Peyer's patch (tissue), 4 donors: Measurements from ENCODE around the gene CECR2. TPM values are rescaled to one million over a fixed set of nuclear protein-coding genes. Genes with fewer than 3 reads are reported as not detected.
A peak's percentile ranks its signal among the peaks of the same experiment; 100 is the strongest.

ENCODE experiments used
- DNase-seq, 3 donors: peaks; one replicate each; pipeline ENCODE4 v3.0.0-alpha.2; 2017 to 2019
- H3K27ac ChIP-seq, 4 donors: fragments of 200-600 bp; sonication (generic); one replicate each; pipeline ENCODE4 v1.5.1; 2016 to 2019
- H3K27me3 ChIP-seq, 2 donors: fragments of 200-600 bp; sonication (generic); one replicate each; pipeline ENCODE4 v1.5.1; 2019
- H3K36me3 ChIP-seq, 3 donors: fragments of 200-600 bp; sonication (generic); one replicate each; pipeline ENCODE4 v1.5.1; 2016 to 2019
- H3K4me1 ChIP-seq, 4 donors: fragments of 200-600 bp; sonication (generic); one replicate each; pipeline ENCODE4 v1.5.1; 2016 to 2019
- H3K4me3 ChIP-seq, 4 donors: fragments of 200-600 bp; sonication (generic); 1 replicate in 3 of 4; 2 replicates in 1 of 4; pipeline ENCODE4 v1.5.1; 2016 to 2019; ENCODE audit warnings: mild to moderate bottlenecking in 1 of 4
- H3K9me3 ChIP-seq, 4 donors: fragments of 200-600 bp; sonication (generic); one replicate each; pipeline ENCODE4 v1.5.1; 2016 to 2019; ENCODE audit warnings: mild to moderate bottlenecking in 1 of 4
- CTCF ChIP-seq, 6 experiments: fragments of 450-650 bp in 4 of 6; fragments of 200-600 bp in 2 of 6; sonication (generic) in 1 of 6; IDR thresholded peaks; one replicate each; pipeline ENCODE4 v1.5.1; 2017 to 2019; ENCODE audit warnings: antibody characterized with exemption in 6 of 6, mild to moderate bottlenecking in 3 of 6, moderate library complexity in 1 of 6
- POLR2A ChIP-seq, 2 donors: fragments of 450-650 bp; IDR thresholded peaks; one replicate each; pipeline ENCODE4 v1.5.1; 2017; ENCODE audit warnings: antibody characterized with exemption in 2 of 2, mild to moderate bottlenecking in 2 of 2, moderate library complexity in 2 of 2
- total RNA-seq, 4 donors: library from RNA; depleted of rRNA; stranded (reverse); fragments of >200 nt; gene quantifications; one replicate each; pipeline ENCODE4 v1.1.0, GENCODE V29; 2016

The CECR2 gene
- total RNA-seq, 4 donors from 2014 or later: 0.18 to 5.0 (median 0.69) TPM

- Histone ChIP-seq H3K27me3 (no peaks in the 10 kb centered on the region), H3K4me3 (peak overlapping the region in 1 of 4 donors; percentile 39), H3K9me3 (no peaks in the 10 kb centered on the region), H3K4me1 (peaks cover 0 to 14% (median 0%) of the 10 kb centered on the region in 4 donors), H3K27ac (peak overlapping the region; percentile 60 to 87 (median 74)), H3K36me3 (no peaks in the 10 kb centered on the region)
- peak in 1 of 3 donors; percentile 53 for DNase-seq
- TF ChIP-seq CTCF (IDR thresholded peaks at IDR 0.05): no peak
- no peak for TF ChIP-seq POLR2A (IDR thresholded peaks at IDR 0.05)
These were observed 200.8 kb downstream of the CECR2 start for GRCh38 chr22:17569971-17570511.

- peak in 2 of 3 donors; percentile 19 to 79 for DNase-seq
- Histone ChIP-seq H3K9me3 (no peaks in the 10 kb centered on the region), H3K4me1 (peaks cover 0 to 14% (median 0%) of the 10 kb centered on the region in 4 donors), H3K27me3 (no peaks in the 10 kb centered on the region), H3K27ac (peak overlapping the region; percentile 60 to 87 (median 78)), H3K36me3 (no peaks in the 10 kb centered on the region), H3K4me3 (peak overlapping the region in 1 of 4 donors; percentile 39)
- TF ChIP-seq POLR2A (IDR thresholded peaks at IDR 0.05) (no peak), CTCF (IDR thresholded peaks at IDR 0.05) (no peak)
These were observed 201.8 kb downstream of the CECR2 start for GRCh38 chr22:17570851-17571631.

GRCh38 chr22:17575151-17575550 lies 205.9 kb downstream of the CECR2 start:
- H3K9me3 ChIP-seq: no peaks in the 10 kb centered on the region
- no peak overlapping the region for H3K4me3 ChIP-seq
- H3K27ac ChIP-seq: no peak overlapping the region
- no peaks in the 10 kb centered on the region for H3K27me3 ChIP-seq
- no peaks in the 10 kb centered on the region for H3K36me3 ChIP-seq
- peaks cover 0 to 5% (median 0%) of the 10 kb centered on the region in 4 donors for H3K4me1 ChIP-seq
- no peak for DNase-seq
- TF ChIP-seq POLR2A (IDR thresholded peaks at IDR 0.05) (no peak), CTCF (IDR thresholded peaks at IDR 0.05) (no peak)

- Histone ChIP-seq H3K36me3 (no peaks in the 10 kb centered on the region), H3K27me3 (no peaks in the 10 kb centered on the region), H3K4me1 (no peaks in the 10 kb centered on the region), H3K27ac (no peak overlapping the region), H3K9me3 (no peaks in the 10 kb centered on the region), H3K4me3 (no peak overlapping the region)
- no peak for DNase-seq
- TF ChIP-seq POLR2A (IDR thresholded peaks at IDR 0.05): no peak
- TF ChIP-seq CTCF (IDR thresholded peaks at IDR 0.05): no peak
These were observed 206.4 kb downstream of the CECR2 start for GRCh38 chr22:17575681-17576080.

DNA sequence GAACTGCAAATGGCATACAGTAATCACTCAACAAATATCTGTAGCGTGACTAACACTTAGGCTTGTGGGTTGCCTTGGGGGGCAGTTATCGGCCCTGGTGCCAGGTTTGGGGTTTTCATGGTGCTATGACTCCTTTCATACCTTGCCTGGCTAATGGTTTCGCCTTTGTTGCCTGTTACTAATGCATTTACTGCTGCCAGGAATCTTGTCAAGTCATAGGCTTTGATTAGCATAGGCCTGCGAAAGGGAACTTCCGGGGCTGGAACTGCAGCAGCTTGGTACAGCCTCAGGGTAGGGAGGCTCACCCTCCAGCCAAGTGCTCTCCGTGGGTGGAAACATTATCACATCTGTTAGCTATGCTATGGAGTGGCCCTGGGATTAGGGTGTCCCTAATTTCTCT lies 207.2 kb downstream of the CECR2 start:
- no peak overlapping the region for H3K4me3 ChIP-seq
- TF ChIP-seq POLR2A (IDR thresholded peaks at IDR 0.05): no peak
- TF ChIP-seq CTCF (IDR thresholded peaks at IDR 0.05): no peak
- no peaks in the 10 kb centered on the region for H3K4me1 ChIP-seq
- no peaks in the 10 kb centered on the region for H3K27me3 ChIP-seq
- DNase-seq: no peak
- no peak overlapping the region for H3K27ac ChIP-seq
- no peaks in the 10 kb centered on the region for H3K36me3 ChIP-seq
- H3K9me3 ChIP-seq: no peaks in the 10 kb centered on the region
